Measurements from ENCODE around the gene RAB27A.

RAB27A gene

DNA sequence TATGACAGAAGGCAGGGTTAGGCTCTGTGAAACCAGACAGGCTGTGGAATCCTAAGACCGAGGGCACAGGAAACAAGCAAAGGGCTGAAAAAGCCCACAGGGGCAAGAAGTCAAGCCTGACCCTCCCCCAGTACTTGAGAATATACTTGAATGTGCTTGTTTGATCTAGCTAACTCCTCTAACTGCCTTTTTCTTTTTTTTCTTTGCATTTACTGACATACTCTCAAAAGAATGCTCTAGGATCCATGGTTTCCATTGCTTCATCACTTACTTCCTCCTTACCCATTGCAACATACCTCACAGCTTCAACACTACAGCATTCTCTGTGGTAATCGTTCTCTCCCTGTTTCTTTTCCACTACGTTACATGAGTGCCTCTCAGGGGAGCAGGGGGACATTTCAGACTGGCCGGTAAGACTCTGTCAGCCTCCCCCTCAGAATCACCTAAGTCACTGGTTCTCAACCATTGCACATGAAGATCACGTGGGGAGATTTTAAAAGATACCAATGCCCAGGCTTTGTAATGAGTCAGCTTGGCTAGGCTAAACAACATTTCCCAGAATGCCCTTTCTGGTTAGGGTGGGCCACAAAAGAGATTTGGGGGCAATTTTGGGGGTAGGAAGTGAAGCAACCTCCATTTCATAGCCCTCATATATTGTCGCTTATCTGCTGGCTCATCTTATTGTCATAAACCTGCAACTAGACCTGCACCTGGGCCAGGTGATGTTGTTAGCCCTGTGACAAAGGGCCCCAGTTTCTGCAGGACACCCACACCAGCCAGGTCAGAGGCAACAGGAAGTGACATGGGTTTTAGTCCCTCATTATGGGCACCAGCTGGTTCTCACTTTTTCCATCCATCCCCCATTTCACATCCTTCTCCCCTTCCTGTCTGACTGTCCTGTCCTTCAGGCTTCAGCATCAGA, 68.3 kb downstream of the RAB27A start:
- DNase-seq, result no peak

GRCh38 chr15:55220606-55221005, 69.0 kb downstream of the RAB27A start:
- no peak for DNase-seq

GRCh38 chr15:55218056-55218455, 71.6 kb downstream of the RAB27A start:
- DNase-seq, result no peak

DNA sequence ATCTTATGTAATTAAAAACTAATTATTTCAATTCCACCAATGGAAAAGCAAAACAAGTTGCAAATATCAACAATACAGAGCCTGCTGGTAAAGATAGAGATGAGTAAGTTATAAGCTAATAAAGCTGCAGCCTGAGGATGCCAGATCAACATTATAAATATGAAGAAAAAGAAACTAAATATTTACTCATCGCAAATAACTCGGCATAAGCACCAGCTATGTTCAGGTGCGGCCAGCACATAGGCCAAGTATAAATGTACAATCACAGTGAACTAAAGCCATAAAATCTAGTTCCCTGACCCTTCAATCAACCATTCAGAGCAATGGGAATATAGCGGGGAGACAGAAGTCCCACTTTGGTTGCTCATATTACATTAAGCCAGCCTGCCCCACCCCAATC, 85.1 kb downstream of the RAB27A start:
- DNase-seq, result no peak

- DNase-seq, result no peak
Observed at GRCh38 chr15:55202206-55202605, 87.4 kb downstream of the RAB27A start.

DNA sequence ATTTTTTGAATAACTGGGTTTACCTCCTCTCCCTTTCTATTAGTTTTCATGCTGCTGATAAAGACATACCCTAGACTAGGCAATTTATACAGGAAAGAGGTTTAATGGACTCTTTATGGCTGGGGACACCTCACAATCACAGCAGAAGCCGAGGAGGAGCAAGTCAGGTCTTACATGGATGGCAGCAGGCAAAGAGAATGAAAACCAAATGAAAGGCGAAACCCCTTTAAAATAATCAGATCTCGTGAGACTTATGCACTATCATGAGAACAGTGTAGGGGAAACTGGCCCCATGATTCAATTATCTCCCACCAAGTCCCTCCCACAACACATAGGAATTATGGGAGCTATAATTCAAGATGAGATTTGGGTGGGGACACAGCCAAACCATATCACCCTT, 90.9 kb downstream of the RAB27A start:
- no peak for DNase-seq

DNA sequence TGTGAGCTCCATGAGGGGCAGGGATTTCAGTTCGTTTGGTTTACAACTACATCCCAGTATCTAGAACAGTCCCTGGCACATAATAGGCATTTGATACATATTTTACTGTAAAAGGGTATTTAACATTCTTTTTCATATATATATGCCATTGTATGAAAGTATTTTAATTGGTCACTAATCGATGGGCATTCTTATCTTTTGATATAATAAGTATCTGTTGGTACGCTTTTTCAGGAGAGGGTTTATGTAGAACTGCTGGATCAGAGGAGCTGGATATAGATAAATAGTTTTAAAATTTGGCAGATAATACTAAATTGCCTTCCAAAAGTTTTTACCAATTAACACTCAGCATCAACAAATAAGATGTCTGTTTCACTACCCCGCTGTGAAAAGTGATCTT, 91.9 kb downstream of the RAB27A start:
- no peak for DNase-seq

GRCh38 chr15:55197362-55197705, 92.3 kb downstream of the RAB27A start:
- no peak for DNase-seq

DNA sequence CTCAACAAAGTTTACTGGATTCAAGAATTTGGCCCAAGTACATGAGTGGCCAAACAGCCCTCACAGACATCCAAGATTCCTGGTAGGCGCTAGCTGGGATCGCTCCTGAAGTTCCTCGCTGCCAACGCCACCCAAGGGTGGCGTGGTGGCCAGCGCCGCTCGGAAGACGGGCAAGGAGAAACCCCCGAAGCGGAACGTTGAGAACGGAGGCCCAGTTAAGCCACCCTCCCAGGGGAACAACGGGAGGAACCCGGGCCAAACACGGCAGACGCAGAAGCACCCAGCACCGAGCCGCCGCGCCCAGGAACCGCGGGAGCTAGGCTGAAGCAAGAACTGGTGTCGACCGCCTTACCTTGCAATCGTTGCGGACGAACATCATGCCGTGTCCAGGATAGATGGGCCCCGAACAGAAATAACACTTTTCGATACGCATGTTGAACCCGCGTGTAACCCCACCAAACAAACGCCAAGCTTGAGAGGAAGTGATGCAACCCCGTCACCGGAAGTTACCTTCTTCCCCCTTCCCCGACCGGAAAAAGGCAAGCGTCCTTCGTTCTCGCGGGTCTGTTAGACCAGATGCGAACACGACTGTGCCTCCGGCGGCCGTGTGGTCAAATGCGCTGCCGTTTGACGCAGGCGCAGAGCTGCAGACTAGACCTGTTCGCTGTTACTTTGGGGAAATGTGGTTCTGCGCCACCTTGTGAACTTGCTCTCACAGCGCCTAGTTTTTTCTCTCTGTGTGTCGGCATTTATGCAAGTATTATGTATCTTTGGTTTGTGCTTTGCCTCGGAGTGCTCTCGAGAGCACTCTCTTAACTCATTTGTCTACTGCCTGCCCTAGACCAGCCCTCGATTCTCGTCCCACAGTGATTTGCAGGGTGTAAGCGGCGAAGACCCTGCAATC, 92.9 kb downstream of the RAB27A start, which contains the start of gene RSL24D1:
TSS of gene RSL24D1 (minus strand) at position 484 of the 904 bp plus-strand sequence. CDS start at position 433, 51 bp downstream.
- peak; percentile 95 for DNase-seq

GRCh38 chr15:55195996-55196395, 93.6 kb downstream of the RAB27A start:
- no peak for DNase-seq

- no peak for DNase-seq
Observed at GRCh38 chr15:55194256-55194655, 95.4 kb downstream of the RAB27A start.

DNA sequence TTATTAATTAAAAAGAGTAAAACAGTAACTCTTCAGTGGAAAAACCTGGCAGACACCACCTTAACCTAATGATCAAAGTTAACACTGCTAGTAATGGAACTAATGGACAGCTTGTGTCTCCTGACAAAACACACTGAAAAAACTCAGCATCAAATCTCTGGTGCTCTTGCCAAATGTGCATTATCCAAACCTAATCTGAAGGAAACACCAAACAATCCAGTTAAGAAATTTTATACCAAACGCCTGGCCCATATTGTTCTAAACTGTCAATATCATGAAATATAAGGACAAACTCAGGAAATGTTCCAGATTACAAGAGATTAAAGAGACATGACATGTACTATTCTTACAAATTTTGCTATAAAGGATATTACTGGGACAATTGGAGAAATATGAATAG, 103.3 kb downstream of the RAB27A start:
- DNase-seq, result no peak

DNA sequence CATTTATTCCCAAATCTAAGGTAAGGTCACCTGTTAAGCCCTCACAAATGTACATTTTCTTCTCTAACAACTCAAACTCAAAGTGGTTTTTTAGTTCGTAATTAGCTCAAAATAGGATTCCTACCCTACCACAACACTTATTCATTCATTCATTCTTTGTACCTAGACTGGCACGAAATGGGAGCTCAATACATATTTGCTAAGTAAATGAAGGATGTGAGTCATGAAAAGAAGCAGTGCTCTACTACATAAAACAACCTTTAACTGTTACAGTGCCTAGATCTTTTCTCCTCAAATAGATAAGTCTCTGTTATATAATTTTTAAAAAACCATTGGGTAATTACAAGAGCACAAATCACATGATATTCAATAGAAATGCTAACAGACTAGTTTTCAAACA, 105.9 kb downstream of the RAB27A start:
- DNase-seq, result no peak

DNA sequence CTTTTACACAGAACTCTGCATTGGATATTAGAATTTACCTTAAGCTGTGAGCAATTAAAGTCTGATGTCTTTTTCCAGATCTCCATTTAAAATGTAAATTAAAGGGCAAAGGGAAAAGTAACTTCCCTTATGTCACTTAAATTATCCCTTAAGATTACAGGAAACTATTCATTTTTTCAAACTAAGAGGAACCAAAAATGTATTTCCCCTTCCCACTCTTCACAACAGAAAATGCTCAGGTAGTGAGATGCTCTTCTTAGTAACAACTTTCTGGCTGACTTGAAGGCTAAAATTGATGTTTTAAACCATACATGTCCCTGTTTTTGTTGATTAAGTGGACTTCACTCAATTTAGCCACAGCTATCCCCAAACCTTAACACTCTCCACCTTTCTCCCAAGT, 110.5 kb downstream of the RAB27A start:
- no peak for DNase-seq

DNA sequence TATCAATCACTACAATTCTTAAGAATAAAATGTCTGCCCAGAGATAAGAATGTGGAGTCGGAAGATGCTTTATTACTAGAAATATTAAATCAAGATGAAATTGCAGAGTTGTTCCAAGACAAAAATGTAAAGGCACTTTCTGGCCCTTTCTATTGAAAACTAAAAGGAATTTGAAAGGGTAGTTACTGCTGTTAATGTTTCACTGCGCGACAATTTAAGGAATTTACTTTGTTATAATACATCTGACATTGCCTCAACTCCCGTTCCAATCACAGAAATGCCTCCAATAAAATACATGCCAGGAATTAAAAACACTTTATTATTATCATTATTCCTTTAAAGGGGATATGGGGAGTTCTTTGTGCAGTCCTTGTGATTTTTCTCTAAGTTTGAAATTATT, 119.3 kb downstream of the RAB27A start:
- DNase-seq, result no peak

GRCh38 chr15:55168350-55168974, 121.2 kb downstream of the RAB27A start:
- DNase-seq, result peak; percentile 38

- no peak for DNase-seq
Observed at GRCh38 chr15:55164284-55164683, 125.3 kb downstream of the RAB27A start.
